ENCODE data around the gene PER3. TPM values are rescaled to one million over a fixed set of nuclear protein-coding genes. Genes with fewer than 3 reads are reported as not detected.

The PER3 gene
- total and polyA plus RNA-seq, 2 of the 8 experiments (the other 6 are each of a cell fraction or from before 2014, with no cell fraction given), result 8.3 to 9.3 TPM

- TF ChIP-seq CHD7 (IDR thresholded peaks at IDR 0.05; ENCODE audit: insufficient replicate concordance, low read length), result no peak
- no peak for TF ChIP-seq CHD2 (IDR thresholded peaks at IDR 0.05; ENCODE audit: low read length)
- no peak for TF ChIP-seq HDAC2 (IDR thresholded peaks at IDR 0.05; ENCODE audit: borderline replicate concordance in 1 of 2, low read depth in 2 of 2, low read length in 2 of 2)
- no peak for TF ChIP-seq ATF2 (IDR thresholded peaks at IDR 0.05; ENCODE audit: low read length)
- no peak for TF ChIP-seq FOSL1 (IDR thresholded peaks at IDR 0.05; ENCODE audit: insufficient read depth, low read depth, low read length)
- TF ChIP-seq SRF (IDR thresholded peaks at IDR 0.05; ENCODE audit: low read depth, low read length), result no peak
- no peak for TF ChIP-seq ZNF274 (IDR thresholded peaks at IDR 0.05; ENCODE audit: borderline replicate concordance, extremely low read depth, low read length)
- no peak for TF ChIP-seq GABPA (IDR thresholded peaks at IDR 0.05; ENCODE audit: borderline replicate concordance, insufficient read depth, low read length)
- no peak for TF ChIP-seq TEAD4 (IDR thresholded peaks at IDR 0.05; ENCODE audit: low read depth, low read length)
These were observed 73.9 kb downstream of the PER3 start (continued) for GRCh38 chr1:7857985-7858384.

Data from H1 (cell line).